NT2/D1 (cell line): ENCODE data around the gene C6orf132.

ENCODE experiments used
- SUZ12 ChIP-seq: IDR thresholded peaks from 2 replicates; pipeline ENCODE4 v1.6.1; 2011; ENCODE audit not compliant: insufficient read length, insufficient read depth; ENCODE audit errors: extremely low read depth
- YY1 ChIP-seq: IDR thresholded peaks from 2 replicates; pipeline ENCODE4 v1.6.1; 2011; ENCODE audit not compliant: insufficient read length, insufficient read depth
- ZNF274 ChIP-seq: IDR thresholded peaks from 2 replicates; pipeline ENCODE4 v1.6.1; 2011; ENCODE audit warnings: mild to moderate bottlenecking, low read depth, low read length

DNA sequence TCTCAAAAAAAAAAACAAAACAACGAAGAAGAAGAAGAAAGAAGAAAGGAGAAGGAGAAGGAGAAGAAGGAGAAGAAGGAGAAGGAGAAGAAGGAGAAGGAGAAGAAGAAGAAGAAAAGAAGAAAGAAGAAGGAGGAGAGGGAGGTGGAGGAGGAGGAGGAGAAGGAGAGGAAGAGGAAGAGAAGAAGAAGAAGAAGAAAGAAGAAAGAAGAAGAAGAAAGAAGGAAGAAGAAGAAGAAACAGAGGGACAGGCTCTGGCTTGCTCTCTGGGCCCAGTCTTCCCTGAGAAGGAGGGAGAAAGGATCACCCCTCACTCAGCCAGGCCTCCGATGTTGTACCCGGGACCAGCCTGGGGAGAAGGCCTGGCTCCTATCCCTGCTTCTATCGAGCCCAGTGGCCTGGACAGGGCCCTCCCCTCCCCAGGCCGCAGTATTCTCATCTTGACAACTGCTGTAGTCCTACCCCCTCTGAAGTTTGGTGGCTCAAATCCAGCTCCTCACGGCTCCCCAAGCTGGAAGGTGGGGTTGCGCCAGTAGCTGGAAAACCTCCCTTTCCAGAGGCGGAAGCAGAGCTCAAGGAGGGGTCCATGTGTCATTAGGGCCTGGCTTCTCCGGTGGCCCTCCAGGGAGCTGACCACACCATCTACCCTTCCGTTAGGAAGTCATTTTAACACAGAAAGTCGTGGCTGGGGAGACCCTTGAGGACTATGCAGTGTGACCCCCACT, 18.9 kb downstream of the C6orf132 start:
- TF ChIP-seq SUZ12 (no peak), YY1 (no peak), ZNF274 (no peak)
